Spleen (tissue), 11 donors: Measurements from ENCODE around the gene ACBD6. TPM values are rescaled to one million over a fixed set of nuclear protein-coding genes. Genes with fewer than 3 reads are reported as not detected.

Source experiments
- DNase-seq: peaks from one replicate; pipeline ENCODE4 v3.0.0-alpha.2; 2020
- H3K27ac ChIP-seq, 8 donors: fragments of 200-600 bp; sonication (generic) in 7 of 8; 1 replicate in 4 of 8; 2 replicates in 4 of 8; pipeline versions ENCODE4 v1.5.0 to v1.8.0; 2016 to 2021; ENCODE audit warnings: inconsistent platforms in 4 of 8, mild to moderate bottlenecking in 4 of 8, moderate library complexity in 1 of 8
- H3K27me3 ChIP-seq, 7 donors: fragments of 200-600 bp; sonication (generic) in 6 of 7; replicated peaks in 1 of 7; 1 replicate in 4 of 7; 2 replicates in 3 of 7; pipeline versions ENCODE4 v1.5.0 to v1.8.0; 2016 to 2021; ENCODE audit warnings: inconsistent platforms in 3 of 7, mild to moderate bottlenecking in 1 of 7
- H3K36me3 ChIP-seq, 6 donors: fragments of 200-600 bp; sonication (generic) in 5 of 6; 1 replicate in 4 of 6; 2 replicates in 2 of 6; pipeline versions ENCODE4 v1.5.0 to v1.8.0; 2016 to 2021; ENCODE audit warnings: inconsistent platforms in 2 of 6
- H3K4me1 ChIP-seq, 6 donors: fragments of 200-600 bp; sonication (generic) in 5 of 6; 1 replicate in 3 of 6; 2 replicates in 3 of 6; pipeline versions ENCODE4 v1.5.0 to v1.8.0; 2016 to 2021; ENCODE audit warnings: inconsistent platforms in 3 of 6
- H3K4me3 ChIP-seq, 8 donors: fragments of 200-600 bp; sonication (generic) in 7 of 8; 1 replicate in 4 of 8; 2 replicates in 4 of 8; pipeline versions ENCODE4 v1.5.0 to v1.8.0; 2016 to 2021; ENCODE audit warnings: inconsistent platforms in 4 of 8, mild to moderate bottlenecking in 4 of 8, moderate library complexity in 2 of 8
- H3K9me3 ChIP-seq, 8 donors: fragments of 200-600 bp; sonication (generic) in 7 of 8; 1 replicate in 4 of 8; 2 replicates in 4 of 8; pipeline versions ENCODE4 v1.5.0 to v1.8.0; 2016 to 2021; ENCODE audit warnings: inconsistent platforms in 4 of 8
- CTCF ChIP-seq, 11 experiments: fragments of 200-600 bp in 7 of 11; fragments of 450-650 bp in 4 of 11; sonication (generic) in 4 of 11; IDR thresholded peaks in 8 of 11; conservative IDR thresholded peaks in 3 of 11; 1 replicate in 7 of 11; 2 replicates in 4 of 11; pipeline versions ENCODE4 v1.4.0 to v1.8.0; 2016 to 2021; ENCODE audit warnings: antibody characterized with exemption in 11 of 11, inconsistent platforms in 4 of 11, mild to moderate bottlenecking in 1 of 11
- POLR2A ChIP-seq, 3 donors: fragments of 450-650 bp; IDR thresholded peaks; one replicate each; pipeline ENCODE4 v1.5.1; 2017; ENCODE audit warnings: antibody characterized with exemption in 3 of 3, mild to moderate bottlenecking in 1 of 3
- POLR2AphosphoS5 ChIP-seq, 3 donors: sonication (generic); formaldehyde crosslinking; IDR thresholded peaks; one replicate each; pipeline ENCODE4 v1.5.1; 2017; ENCODE audit warnings: antibody characterized with exemption in 3 of 3
- WGBS, 5 donors: extraction: QIAGEN DNeasy Blood & Tissue Kit in 3 of 5; methylation state at CpG; one replicate each; pipeline versions ENCODE4 v1.1.5 to v1.1.7; 2013 to 2018; 5-methylcytosine and 5-hydroxymethylcytosine counted together
- intact Hi-C: fragments of 100-400 bp; cut with DNase I; formaldehyde crosslinking; loops from one replicate; pipeline ENCODE4 v1.15.0; 2023; ENCODE audit warnings: low total_unique reads
- polyA plus RNA-seq, 3 donors: library from polyadenylated mRNA; stranded (reverse); fragments of 200-250 nt; gene quantifications; one replicate each; pipeline ENCODE4 v1.2.1, GENCODE V29; 2013
- total RNA-seq, 7 donors: library from RNA; depleted of rRNA in 3 of 7; stranded (reverse); fragments of >200 nt in 3 of 7; fragmentation: NEBNext Ultra II Directional in 4 of 7; extraction: Animal tissue kit (Norgen Biotek cat#: 25700) in 4 of 7; gene quantifications; one replicate each; pipeline versions ENCODE4 v1.1.0 to v1.2.1, GENCODE V29; 2016 to 2021
- donor health status: healthy with polysubstance abuse.
- donor health status: DM: no; HTN: no; CAD: no; lungs with moderate emphysema.
- donor health status: DM: no; HTN: no; CAD: no.
- donor health status: Bipolar disorder and iron deficiency.
- donor health status: healthy.
- donor health status: DM: no; HTN: no; CAD: no.
- donor health status: DM: yes; HTN: yes; CAD: no.

Gene ACBD6
- total and polyA plus RNA-seq, 10 donors, result 27.2 to 62.9 (median 38.3) TPM

- H3K4me3 ChIP-seq, result no peak overlapping the region
- DNase-seq, result no peak
- H3K27ac ChIP-seq, result no peak overlapping the region
- intact Hi-C loops, result loop anchor here (10.0 kb wide), 1 partner anchor 98 kb away; the partner anchor contains the start of gene XPR1
- TF ChIP-seq CTCF (IDR thresholded peaks at IDR 0.05 in 8 of 11, conservative IDR thresholded peaks at IDR 0.05 in 3 of 11) (no peak), POLR2A (IDR thresholded peaks at IDR 0.05) (no peak)
- H3K36me3 ChIP-seq, result no peaks in the 10 kb centered on the region
- 80 to 90% (median 83%) methylated on average over 7 of the region's 7 CpGs for WGBS, 5 donors
- peaks cover 0 to 10% (median 5%) of the 10 kb centered on the region in 6 donors for H3K4me1 ChIP-seq
- H3K27me3 ChIP-seq, result peaks cover 0 to 7% (median 0%) of the 10 kb centered on the region in 7 donors
- H3K9me3 ChIP-seq, result no peaks in the 10 kb centered on the region
These were observed 34.5 kb upstream of the ACBD6 start for GRCh38 chr1:180536821-180537372.

GRCh38 chr1:180535418-180535999, 33.1 kb upstream of the ACBD6 start:
- intact Hi-C loops, result loop anchor here (10.0 kb wide), 1 partner anchor 99 kb away; the partner anchor contains the start of gene XPR1
- TF ChIP-seq CTCF (IDR thresholded peaks at IDR 0.05 in 8 of 11, conservative IDR thresholded peaks at IDR 0.05 in 3 of 11) (no peak), POLR2AphosphoS5 (IDR thresholded peaks at IDR 0.05) (no peak), POLR2A (IDR thresholded peaks at IDR 0.05) (no peak)

GRCh38 chr1:180534214-180534613, 31.8 kb upstream of the ACBD6 start:
- Histone ChIP-seq H3K4me1 (peaks cover 0 to 17% (median 6%) of the 10 kb centered on the region in 6 donors), H3K36me3 (no peaks in the 10 kb centered on the region), H3K27me3 (peaks cover 0 to 7% (median 0%) of the 10 kb centered on the region in 7 donors), H3K9me3 (no peaks in the 10 kb centered on the region), H3K27ac (no peak overlapping the region), H3K4me3 (no peak overlapping the region)
- intact Hi-C loops, result loop anchor here (5.0 to 10.0 kb wide), 2 partner anchors 101 to 328 kb away; partner anchors contain the start of gene XPR1
- 82 to 94% (median 88%) methylated on average over 7 of the region's 7 CpGs for WGBS, 5 donors
- no peak for TF ChIP-seq POLR2A (IDR thresholded peaks at IDR 0.05)
- no peak for DNase-seq

More at GRCh38 chr1:180535418-180535999, 33.1 kb upstream of the ACBD6 start:
- Histone ChIP-seq H3K27me3 (peaks cover 0 to 7% (median 0%) of the 10 kb centered on the region in 7 donors), H3K9me3 (no peaks in the 10 kb centered on the region), H3K4me3 (no peak overlapping the region), H3K27ac (no peak overlapping the region), H3K4me1 (peaks cover 0 to 10% (median 6%) of the 10 kb centered on the region in 6 donors), H3K36me3 (no peaks in the 10 kb centered on the region)
- no peak for DNase-seq
- WGBS, 5 donors, result 91 to 97% (median 94%) methylated on average over 5 of the region's 5 CpGs

- H3K4me3 ChIP-seq, result no peak overlapping the region
- peaks cover 0 to 17% (median 6%) of the 10 kb centered on the region in 6 donors for H3K4me1 ChIP-seq
- peak; percentile 84 for DNase-seq
- no peaks in the 10 kb centered on the region for H3K36me3 ChIP-seq
- no peaks in the 10 kb centered on the region for H3K9me3 ChIP-seq
- TF ChIP-seq POLR2A (IDR thresholded peaks at IDR 0.05) (no peak), CTCF (IDR thresholded peaks at IDR 0.05 in 8 of 11, conservative IDR thresholded peaks at IDR 0.05 in 3 of 11) (peak; percentile 55 to 89 (median 80))
- intact Hi-C loops, result loop anchor here (5.0 to 10.0 kb wide), 2 partner anchors 101 to 329 kb away; partner anchors contain the start of gene XPR1
- WGBS, 5 donors, result 44 to 57% (median 48%) methylated on average over 10 of the region's 10 CpGs
- no peak overlapping the region for H3K27ac ChIP-seq
- H3K27me3 ChIP-seq, result peaks cover 0 to 7% (median 0%) of the 10 kb centered on the region in 7 donors
These were observed 31.1 kb upstream of the ACBD6 start for GRCh38 chr1:180533266-180533987.
